Activated naive CD8-positive, alpha-beta T cell treated with anti-CD3 and anti-CD28 coated beads for 36 hours (primary cell): ENCODE measurements around the gene SGPL1. TPM values are rescaled to one million over a fixed set of nuclear protein-coding genes. Genes with fewer than 3 reads are reported as not detected.
"Not testable (repeated sequence)": the region's sequence is repeated elsewhere in the genome, so short reads cannot be mapped to it uniquely, and the experiment has no call there.

Experiments used
- DNase-seq: peaks from one replicate; pipeline ENCODE4 v3.0.0; 2021
- H3K27ac Mint-ChIP-seq: one replicate; pipeline ENCODE4 v1.8.0; 2022; ENCODE audit warnings: mild to moderate bottlenecking, moderate library complexity, mixed read lengths
- H3K27me3 Mint-ChIP-seq: one replicate; pipeline ENCODE4 v1.8.0; 2022; ENCODE audit warnings: mild to moderate bottlenecking, mixed read lengths
- H3K36me3 Mint-ChIP-seq: one replicate; pipeline ENCODE4 v1.8.0; 2021; ENCODE audit warnings: mild to moderate bottlenecking, mixed read lengths
- H3K4me1 Mint-ChIP-seq: one replicate; pipeline ENCODE4 v1.8.0; 2021; ENCODE audit warnings: mixed read lengths
- H3K4me3 Mint-ChIP-seq: one replicate; pipeline ENCODE4 v1.8.0; 2022; ENCODE audit warnings: mild to moderate bottlenecking, moderate library complexity, mixed read lengths
- H3K9me3 Mint-ChIP-seq: one replicate; pipeline ENCODE4 v1.8.0; 2022; ENCODE audit warnings: mixed read lengths
- total RNA-seq, 2 experiments: library from RNA; stranded (reverse); gene quantifications; one replicate each; pipeline ENCODE4 v1.2.3, GENCODE V29; 2021

The SGPL1 gene, protein sequence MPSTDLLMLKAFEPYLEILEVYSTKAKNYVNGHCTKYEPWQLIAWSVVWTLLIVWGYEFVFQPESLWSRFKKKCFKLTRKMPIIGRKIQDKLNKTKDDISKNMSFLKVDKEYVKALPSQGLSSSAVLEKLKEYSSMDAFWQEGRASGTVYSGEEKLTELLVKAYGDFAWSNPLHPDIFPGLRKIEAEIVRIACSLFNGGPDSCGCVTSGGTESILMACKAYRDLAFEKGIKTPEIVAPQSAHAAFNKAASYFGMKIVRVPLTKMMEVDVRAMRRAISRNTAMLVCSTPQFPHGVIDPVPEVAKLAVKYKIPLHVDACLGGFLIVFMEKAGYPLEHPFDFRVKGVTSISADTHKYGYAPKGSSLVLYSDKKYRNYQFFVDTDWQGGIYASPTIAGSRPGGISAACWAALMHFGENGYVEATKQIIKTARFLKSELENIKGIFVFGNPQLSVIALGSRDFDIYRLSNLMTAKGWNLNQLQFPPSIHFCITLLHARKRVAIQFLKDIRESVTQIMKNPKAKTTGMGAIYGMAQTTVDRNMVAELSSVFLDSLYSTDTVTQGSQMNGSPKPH
- total RNA-seq, result 10 to 100 TPM; 17.3 to 19.5 TPM

- peak; percentile 91 for DNase-seq
- Mint-ChIP-seq H3K36me3 (peaks cover 7% of the 10 kb centered on the region), H3K4me3 (peak within 1 kb of the TSS; percentile 81), H3K27ac (peak within 1 kb of the TSS; percentile 75), H3K9me3 (no peaks in the 10 kb centered on the region), H3K4me1 (peaks cover 20% of the 10 kb centered on the region), H3K27me3 (no peaks in the 10 kb centered on the region)
These were observed at the start of gene SGPL1 for GRCh38 chr10:70815504-70816219. Gene SGPL1 (plus strand): TSS chr10:70815948. CDS start chr10:70816854, 906 bp downstream.

DNA sequence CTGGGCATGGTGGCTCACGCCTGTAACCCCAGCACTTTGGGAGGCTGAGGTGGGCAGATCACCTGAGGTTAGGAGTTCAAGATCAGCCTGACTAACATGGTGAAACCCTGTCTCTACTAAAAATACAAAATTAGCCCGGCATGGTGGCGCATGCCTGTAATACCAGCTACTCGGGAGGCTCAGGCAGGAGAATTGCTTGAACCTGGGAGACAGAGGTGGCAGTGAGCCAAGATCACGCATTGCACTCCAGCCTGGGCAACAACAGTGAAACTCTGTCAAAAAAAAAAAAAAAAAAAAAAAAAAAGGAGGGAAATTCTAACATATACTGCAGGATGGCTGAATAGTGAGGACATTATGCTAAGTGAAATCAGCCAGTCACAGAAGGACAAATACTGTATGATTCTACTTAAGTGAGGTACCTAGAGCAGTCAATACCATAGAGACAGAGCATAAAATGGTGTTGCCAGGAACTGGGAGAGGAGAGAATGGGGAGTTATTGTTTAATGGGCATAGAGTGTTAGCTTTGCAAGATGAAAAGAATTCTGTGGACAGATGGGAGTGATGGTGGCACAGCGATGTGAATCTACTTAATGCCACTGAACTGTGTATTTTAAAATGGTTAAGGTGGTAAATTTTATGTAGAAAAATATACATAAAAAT is 47.6 kb upstream of the SGPL1 start:
- not testable (repeated sequence) for H3K36me3 Mint-ChIP-seq

GRCh38 chr10:70769121-70769520 is 46.6 kb upstream of the SGPL1 start:
- no peaks in the 10 kb centered on the region for H3K9me3 Mint-ChIP-seq
- H3K36me3 Mint-ChIP-seq, result no peaks in the 10 kb centered on the region
- DNase-seq, result no peak
- no peaks in the 10 kb centered on the region for H3K27me3 Mint-ChIP-seq
- no peak overlapping the region for H3K4me3 Mint-ChIP-seq
- H3K4me1 Mint-ChIP-seq, result no peaks in the 10 kb centered on the region
- H3K27ac Mint-ChIP-seq, result no peak overlapping the region

More for the DNA sequence above, 47.6 kb upstream of the SGPL1 start:
- not testable (repeated sequence) for H3K4me1 Mint-ChIP-seq, H3K27me3 Mint-ChIP-seq, DNase-seq, H3K4me3 Mint-ChIP-seq, H3K9me3 Mint-ChIP-seq, H3K27ac Mint-ChIP-seq

GRCh38 chr10:70770001-70770400 is 45.7 kb upstream of the SGPL1 start:
- no peak overlapping the region for H3K4me3 Mint-ChIP-seq
- no peak for DNase-seq
- H3K36me3 Mint-ChIP-seq, result no peaks in the 10 kb centered on the region

GRCh38 chr10:70770516-70770915 is 45.2 kb upstream of the SGPL1 start:
- not testable (repeated sequence) for H3K27me3 Mint-ChIP-seq, H3K36me3 Mint-ChIP-seq, DNase-seq, H3K4me1 Mint-ChIP-seq, H3K9me3 Mint-ChIP-seq, H3K4me3 Mint-ChIP-seq, H3K27ac Mint-ChIP-seq

More at GRCh38 chr10:70770001-70770400, 45.7 kb upstream of the SGPL1 start:
- Mint-ChIP-seq H3K27ac (no peak overlapping the region), H3K9me3 (no peaks in the 10 kb centered on the region), H3K27me3 (no peaks in the 10 kb centered on the region), H3K4me1 (no peaks in the 10 kb centered on the region)

GRCh38 chr10:70771311-70772194 is 44.2 kb upstream of the SGPL1 start:
- Mint-ChIP-seq H3K27me3 (no peaks in the 10 kb centered on the region), H3K9me3 (no peaks in the 10 kb centered on the region), H3K4me1 (no peaks in the 10 kb centered on the region), H3K27ac (no peak overlapping the region), H3K4me3 (no peak overlapping the region), H3K36me3 (no peaks in the 10 kb centered on the region)
- no peak for DNase-seq

GRCh38 chr10:70772627-70773026 is 43.1 kb upstream of the SGPL1 start:
- H3K27me3 Mint-ChIP-seq, result no peaks in the 10 kb centered on the region
- no peaks in the 10 kb centered on the region for H3K4me1 Mint-ChIP-seq
- no peak overlapping the region for H3K27ac Mint-ChIP-seq
- no peaks in the 10 kb centered on the region for H3K9me3 Mint-ChIP-seq
- no peak for DNase-seq
- H3K36me3 Mint-ChIP-seq, result no peaks in the 10 kb centered on the region
- no peak overlapping the region for H3K4me3 Mint-ChIP-seq

- Mint-ChIP-seq H3K9me3 (no peaks in the 10 kb centered on the region), H3K27me3 (no peaks in the 10 kb centered on the region), H3K4me3 (no peak overlapping the region), H3K36me3 (no peaks in the 10 kb centered on the region), H3K4me1 (no peaks in the 10 kb centered on the region), H3K27ac (no peak overlapping the region)
- no peak for DNase-seq
These were observed 42.3 kb upstream of the SGPL1 start for GRCh38 chr10:70773461-70773860.

- H3K9me3 Mint-ChIP-seq, result no peaks in the 10 kb centered on the region
- H3K36me3 Mint-ChIP-seq, result no peaks in the 10 kb centered on the region
- DNase-seq, result no peak
- H3K27ac Mint-ChIP-seq, result no peak overlapping the region
- no peaks in the 10 kb centered on the region for H3K4me1 Mint-ChIP-seq
- no peaks in the 10 kb centered on the region for H3K27me3 Mint-ChIP-seq
- no peak overlapping the region for H3K4me3 Mint-ChIP-seq
These were observed 41.6 kb upstream of the SGPL1 start for GRCh38 chr10:70773965-70774809.

- H3K4me3 Mint-ChIP-seq, result no peak overlapping the region
- H3K36me3 Mint-ChIP-seq, result no peaks in the 10 kb centered on the region
- no peaks in the 10 kb centered on the region for H3K27me3 Mint-ChIP-seq
- no peaks in the 10 kb centered on the region for H3K4me1 Mint-ChIP-seq
- H3K9me3 Mint-ChIP-seq, result no peaks in the 10 kb centered on the region
- H3K27ac Mint-ChIP-seq, result no peak overlapping the region
- no peak for DNase-seq
These were observed 40.7 kb upstream of the SGPL1 start for GRCh38 chr10:70774810-70775678.

- no peaks in the 10 kb centered on the region for H3K27me3 Mint-ChIP-seq
- H3K4me3 Mint-ChIP-seq, result no peak overlapping the region
- H3K9me3 Mint-ChIP-seq, result no peaks in the 10 kb centered on the region
- no peaks in the 10 kb centered on the region for H3K4me1 Mint-ChIP-seq
- H3K36me3 Mint-ChIP-seq, result no peaks in the 10 kb centered on the region
- H3K27ac Mint-ChIP-seq, result no peak overlapping the region
- DNase-seq, result no peak
These were observed 39.9 kb upstream of the SGPL1 start for GRCh38 chr10:70775679-70776454.

DNA sequence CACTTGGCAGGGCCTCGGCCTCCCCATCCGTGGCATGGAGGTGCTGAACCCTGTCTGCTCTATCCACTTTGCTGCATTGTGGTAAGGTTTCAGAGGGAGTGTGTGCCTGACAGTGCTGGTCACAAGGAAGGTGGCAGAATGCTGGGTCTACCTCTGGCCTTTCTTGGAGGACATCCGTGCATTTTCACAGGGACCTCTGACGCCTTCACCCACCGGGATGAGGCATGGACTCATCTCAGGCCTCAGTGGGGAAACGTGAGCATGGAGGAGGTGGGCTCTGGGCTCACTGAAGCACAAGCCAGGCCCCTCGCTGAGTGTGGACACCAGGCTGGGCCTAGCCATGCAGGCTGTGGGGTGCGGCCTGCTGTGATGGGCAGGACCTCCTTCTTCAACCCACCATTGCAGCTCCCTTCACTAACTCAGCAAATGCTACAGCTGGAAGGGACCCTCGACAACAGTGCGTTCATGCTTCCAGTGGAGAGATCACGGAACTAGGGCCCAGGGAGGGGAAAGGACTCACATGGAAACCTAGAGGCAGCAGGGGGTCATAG is 39.2 kb upstream of the SGPL1 start:
- Mint-ChIP-seq H3K9me3 (no peaks in the 10 kb centered on the region), H3K4me1 (no peaks in the 10 kb centered on the region), H3K4me3 (no peak overlapping the region), H3K27ac (no peak overlapping the region), H3K36me3 (no peaks in the 10 kb centered on the region), H3K27me3 (no peaks in the 10 kb centered on the region)
- DNase-seq, result no peak
